Activated naive CD8-positive, alpha-beta T cell treated with anti-CD3 and anti-CD28 coated beads, Interleukin-2, amount 50 U/mL, for 16 hours (primary cell): ENCODE measurements around the gene ECE2.

Experiments
- DNase-seq: peaks from one replicate; pipeline ENCODE4 v3.0.0-alpha.2; 2020; ENCODE audit warnings: low read depth, low spot score

ECE2 gene

DNA sequence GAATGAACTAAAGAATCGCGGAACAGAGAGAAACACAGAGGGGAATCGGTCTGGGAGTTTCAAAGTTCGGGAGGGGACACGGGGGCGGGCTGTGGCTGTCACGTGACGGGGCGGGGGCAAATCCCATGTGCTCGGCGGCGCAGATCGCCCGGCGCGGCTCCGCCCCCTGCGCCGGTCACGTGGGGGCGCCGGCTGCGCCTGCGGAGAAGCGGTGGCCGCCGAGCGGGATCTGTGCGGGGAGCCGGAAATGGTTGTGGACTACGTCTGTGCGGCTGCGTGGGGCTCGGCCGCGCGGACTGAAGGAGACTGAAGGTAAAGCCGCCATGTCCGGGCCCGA is 38.5 kb downstream of the ECE2 start, which contains the start of gene EIF4G1:
Gene EIF4G1 (plus strand): TSS at position 244 of the 337 bp plus-strand sequence. CDS start 1,191 bp downstream, outside the sequence.
- DNase-seq, result peak; percentile 86

DNA sequence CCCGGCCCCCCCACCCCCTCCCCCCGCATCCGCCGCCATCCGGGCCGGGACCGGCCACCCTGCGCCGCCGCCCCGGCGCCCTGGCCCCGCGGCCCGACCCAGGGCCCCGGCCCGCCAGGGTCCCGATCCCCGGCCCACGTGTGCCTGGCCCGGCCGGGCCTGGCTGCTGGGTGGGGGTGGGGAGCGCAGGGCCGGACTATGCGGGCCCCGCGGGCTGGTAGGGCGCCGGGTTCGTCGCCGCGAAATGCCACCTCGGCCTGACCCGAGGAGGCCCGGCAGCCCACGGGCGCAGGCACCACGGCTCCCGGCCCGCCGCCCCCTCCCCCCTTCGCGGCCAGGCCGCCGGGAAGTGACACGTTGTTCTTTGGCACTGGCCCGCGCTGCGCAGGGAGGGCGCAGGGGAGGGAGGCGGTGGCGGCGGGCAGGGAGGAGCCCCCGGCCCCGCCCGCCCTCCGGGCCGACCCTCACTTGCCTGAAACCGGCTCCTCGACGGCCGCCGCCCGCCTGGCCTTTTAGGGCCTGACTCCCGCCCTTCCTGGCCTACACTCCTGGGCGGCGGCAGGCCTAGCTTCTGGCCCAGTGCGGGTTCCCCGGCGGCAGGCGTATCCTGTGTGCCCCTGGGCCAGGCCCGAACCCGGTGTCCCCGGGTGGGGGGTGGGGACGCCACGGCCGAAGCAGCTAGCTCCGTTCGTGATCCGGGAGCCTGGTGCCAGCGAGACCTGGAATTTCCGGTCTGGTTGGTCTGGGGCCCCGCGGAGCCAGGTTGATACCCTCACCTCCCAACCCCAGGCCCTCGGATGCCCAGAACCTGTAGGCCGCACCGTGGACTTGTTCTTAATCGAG is 39.1 kb downstream of the ECE2 start:
- DNase-seq, result peak; percentile 44

DNA sequence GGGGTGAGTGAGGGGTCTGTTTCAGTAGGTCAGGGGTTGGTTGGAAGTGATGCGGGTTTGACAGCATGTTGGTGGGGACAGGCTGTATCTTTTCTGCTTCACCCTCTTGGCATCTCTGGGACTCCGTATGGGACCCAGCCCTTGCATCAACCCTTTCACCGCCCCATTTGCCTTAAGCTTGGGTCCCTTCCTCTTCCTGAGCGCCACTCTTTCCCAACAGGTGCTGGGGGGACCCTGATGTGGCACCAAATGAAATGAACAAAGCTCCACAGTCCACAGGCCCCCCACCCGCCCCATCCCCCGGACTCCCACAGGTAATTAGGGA is 39.7 kb downstream of the ECE2 start:
- no peak for DNase-seq

DNA sequence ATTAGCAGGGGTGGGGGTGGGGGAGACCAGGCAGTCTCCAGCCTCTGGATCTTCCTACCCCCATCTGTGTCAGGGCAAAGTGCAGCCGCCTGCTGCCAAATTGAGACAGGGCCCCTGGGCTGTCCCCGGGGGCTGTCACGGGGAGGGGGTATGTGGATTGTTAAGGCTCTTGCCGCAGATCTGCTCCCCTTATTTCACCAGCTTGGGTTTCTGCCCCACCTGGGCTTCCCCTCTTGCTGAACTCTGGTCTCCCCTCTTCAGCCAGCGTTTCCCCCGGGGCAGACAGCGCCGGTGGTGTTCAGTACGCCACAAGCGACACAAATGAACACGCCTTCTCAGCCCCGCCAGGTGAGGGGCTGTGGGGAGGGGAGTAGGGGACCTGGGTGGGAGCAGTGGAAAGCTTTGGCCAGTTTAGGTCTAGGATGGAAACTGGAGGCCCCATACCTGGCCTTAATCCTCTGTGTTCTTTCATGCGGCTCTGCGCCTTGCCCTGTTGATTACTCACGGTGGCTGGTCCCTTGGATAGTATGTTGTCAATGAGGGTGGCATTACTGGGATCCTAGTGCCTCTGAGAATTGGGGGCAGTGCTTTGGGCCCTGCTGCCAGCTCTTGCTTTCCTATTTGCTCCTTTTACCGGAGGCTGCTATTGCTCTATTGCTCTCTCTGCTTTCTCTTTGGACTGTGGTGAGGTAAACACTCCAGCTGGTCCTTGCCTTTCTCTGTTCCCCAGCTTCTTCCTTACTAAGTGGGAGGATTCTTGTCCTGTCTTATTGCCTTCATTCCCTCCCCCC is 40.2 kb downstream of the ECE2 start:
- DNase-seq, result no peak

DNA sequence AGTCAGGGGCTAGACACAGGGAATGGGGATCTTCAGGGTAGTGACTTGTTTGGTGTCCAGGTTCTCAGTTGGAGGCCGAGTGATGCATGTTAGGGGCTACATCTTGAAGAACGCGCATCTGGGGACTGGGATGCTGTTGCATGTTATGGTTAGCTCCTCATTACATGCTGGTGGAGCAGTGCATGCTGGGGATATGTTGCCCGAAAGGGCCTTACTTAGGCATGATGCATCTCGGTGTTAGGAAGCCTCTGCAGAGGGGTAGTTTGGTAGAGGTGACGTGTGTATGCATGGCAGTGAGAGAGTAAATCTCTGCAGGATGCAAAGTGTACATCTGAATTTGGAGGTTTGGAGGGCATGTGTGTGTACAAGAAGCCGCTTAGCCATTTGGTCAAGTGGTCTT is 41.0 kb downstream of the ECE2 start:
- no peak for DNase-seq

DNA sequence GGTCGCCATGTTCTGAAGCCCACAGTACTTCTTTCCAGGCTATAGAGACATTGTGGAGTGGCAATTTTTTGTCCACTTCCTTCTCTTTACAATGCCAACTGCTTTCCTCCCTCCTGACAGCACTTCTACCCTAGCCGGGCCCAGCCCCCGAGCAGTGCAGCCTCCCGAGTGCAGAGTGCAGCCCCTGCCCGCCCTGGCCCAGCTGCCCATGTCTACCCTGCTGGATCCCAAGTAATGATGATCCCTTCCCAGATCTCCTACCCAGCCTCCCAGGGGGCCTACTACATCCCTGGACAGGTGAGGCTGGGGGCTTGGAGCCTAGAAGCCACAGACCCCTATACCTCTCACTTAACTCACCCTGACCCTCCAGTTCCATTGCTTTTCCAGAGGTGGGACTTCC is 41.4 kb downstream of the ECE2 start:
- DNase-seq, result no peak

DNA sequence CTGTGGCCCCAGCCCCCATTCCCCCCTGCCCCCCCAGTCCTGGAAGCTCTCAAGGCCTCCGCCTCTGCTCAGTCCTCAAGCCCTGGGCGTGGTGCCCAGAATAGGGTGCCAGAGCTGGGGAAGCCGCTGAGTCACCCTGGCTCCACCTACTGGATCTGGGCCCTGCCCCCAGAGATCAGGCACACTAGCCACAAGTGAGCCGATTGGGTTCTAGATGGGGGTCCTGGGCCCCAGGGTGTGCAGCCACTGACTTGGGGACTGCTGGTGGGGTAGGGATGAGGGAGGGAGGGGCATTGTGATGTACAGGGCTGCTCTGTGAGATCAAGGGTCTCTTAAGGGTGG is 44.3 kb downstream of the ECE2 start:
- peak; percentile 11 for DNase-seq

DNA sequence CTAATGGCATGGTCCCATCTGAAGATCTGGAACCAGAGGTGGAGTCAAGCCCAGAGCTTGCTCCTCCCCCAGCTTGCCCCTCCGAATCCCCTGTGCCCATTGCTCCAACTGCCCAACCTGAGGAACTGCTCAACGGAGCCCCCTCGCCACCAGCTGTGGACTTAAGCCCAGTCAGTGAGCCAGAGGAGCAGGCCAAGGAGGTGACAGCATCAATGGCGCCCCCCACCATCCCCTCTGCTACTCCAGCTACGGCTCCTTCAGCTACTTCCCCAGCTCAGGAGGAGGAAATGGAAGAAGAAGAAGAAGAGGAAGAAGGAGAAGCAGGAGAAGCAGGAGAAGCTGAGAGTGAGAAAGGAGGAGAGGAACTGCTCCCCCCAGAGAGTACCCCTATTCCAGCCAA is 45.8 kb downstream of the ECE2 start:
- DNase-seq, result no peak

DNA sequence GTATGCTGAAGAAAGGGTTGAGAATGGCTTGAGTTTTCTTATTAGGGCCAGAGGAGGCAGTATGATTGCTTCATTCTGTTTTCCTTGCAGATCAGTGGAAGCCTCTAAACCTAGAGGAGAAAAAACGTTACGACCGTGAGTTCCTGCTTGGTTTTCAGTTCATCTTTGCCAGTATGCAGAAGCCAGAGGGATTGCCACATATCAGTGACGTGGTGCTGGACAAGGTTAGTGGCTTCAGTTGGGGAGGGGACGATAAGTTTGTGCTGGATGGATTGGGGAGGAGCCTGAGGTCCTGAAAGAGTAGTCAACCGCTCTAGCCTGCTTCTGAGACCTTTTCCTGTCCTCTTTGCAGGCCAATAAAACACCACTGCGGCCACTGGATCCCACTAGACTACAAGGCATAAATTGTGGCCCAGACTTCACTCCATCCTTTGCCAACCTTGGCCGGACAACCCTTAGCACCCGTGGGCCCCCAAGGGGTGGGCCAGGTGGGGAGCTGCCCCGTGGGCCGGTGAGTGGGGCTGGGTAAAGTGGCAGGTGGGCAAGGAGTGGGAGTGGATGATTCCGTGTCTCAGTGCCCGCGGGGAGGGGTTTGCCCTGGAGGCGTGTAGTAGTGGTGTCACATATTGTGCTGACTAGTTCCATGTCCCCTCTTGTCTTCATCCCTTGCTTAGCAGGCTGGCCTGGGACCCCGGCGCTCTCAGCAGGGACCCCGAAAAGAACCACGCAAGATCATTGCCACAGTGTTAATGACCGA is 47.1 kb downstream of the ECE2 start:
- no peak for DNase-seq

DNA sequence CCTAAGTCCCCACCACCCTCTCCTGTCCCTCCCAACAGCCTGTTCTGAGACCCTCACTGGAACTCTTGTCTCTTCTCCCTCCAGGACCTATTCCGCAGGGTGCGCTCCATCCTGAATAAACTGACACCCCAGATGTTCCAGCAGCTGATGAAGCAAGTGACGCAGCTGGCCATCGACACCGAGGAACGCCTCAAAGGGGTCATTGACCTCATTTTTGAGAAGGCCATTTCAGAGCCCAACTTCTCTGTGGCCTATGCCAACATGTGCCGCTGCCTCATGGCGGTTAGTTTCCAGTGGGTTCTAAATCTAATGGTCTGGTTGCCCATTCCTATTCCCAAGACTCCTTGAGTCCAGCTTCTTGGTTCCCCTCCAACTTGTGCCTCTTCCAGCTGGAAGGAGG is 47.9 kb downstream of the ECE2 start:
- no peak for DNase-seq

DNA sequence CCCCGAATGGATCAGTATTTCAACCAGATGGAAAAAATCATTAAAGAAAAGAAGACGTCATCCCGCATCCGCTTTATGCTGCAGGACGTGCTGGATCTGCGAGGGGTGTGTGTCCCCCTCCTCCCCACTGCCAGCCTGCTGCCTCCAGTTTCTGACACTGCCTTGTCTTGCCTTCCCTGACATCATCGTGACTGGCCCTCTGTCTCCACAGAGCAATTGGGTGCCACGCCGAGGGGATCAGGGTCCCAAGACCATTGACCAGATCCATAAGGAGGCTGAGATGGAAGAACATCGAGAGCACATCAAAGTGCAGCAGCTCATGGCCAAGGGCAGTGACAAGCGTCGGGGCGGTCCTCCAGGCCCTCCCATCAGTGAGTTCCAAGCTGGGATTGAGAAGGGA is 49.4 kb downstream of the ECE2 start:
- no peak for DNase-seq

DNA sequence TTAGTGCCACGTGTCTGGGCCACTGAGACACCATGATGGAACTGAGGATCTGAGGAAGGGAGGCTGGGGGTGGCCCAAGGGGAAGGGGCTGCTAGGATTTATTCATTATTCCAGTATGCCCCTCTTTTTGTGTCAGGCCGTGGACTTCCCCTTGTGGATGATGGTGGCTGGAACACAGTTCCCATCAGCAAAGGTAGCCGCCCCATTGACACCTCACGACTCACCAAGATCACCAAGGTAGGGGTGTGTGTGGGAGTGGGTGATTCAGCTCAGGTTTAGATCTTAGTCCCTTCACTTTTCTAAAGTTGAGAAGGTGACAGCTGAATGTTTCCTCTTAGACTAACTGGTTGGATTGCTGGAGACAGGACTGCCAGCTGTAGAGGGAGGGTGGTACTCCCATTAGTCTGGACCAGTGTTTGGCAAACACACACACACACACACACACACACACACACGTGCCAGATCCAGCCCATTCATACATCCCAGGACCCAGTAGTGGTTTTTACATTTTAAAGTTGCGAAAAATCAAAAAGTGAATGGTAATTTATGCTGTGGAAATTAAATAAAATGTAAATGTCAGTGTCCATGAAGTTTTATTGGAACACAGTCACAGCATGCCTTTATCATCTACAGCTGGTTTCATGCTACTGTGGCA is 50.0 kb downstream of the ECE2 start:
- no peak for DNase-seq

DNA sequence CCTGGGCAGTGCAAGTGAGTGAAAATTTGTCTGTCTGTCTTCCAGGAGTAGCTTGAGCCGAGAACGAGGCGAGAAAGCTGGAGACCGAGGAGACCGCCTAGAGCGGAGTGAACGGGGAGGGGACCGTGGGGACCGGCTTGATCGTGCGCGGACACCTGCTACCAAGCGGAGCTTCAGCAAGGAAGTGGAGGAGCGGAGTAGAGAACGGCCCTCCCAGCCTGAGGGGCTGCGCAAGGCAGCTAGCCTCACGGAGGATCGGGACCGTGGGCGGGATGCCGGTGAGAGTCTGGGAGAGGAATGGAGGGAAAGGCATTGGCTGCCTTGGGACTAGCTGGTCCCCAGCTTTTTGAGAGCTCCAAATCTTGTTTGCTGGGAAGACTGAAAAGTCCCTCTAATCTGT is 51.3 kb downstream of the ECE2 start:
- no peak for DNase-seq

DNA sequence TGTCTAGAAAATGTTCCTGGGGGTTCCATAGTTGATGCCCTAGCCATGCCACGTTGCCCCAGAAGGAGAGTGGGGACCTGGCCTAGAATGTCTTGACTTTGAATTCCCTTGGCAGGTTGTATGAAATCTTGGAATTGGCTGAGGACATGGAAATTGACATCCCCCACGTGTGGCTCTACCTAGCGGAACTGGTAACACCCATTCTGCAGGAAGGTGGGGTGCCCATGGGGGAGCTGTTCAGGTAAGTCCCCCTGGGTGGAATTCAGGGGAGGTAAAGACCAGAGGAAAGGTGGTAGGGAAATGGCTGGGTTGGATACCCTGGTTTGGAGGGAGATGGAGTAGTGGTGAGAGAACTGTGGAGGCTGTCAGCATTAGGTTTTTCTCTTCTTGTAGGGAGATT is 52.7 kb downstream of the ECE2 start:
- no peak for DNase-seq

DNA sequence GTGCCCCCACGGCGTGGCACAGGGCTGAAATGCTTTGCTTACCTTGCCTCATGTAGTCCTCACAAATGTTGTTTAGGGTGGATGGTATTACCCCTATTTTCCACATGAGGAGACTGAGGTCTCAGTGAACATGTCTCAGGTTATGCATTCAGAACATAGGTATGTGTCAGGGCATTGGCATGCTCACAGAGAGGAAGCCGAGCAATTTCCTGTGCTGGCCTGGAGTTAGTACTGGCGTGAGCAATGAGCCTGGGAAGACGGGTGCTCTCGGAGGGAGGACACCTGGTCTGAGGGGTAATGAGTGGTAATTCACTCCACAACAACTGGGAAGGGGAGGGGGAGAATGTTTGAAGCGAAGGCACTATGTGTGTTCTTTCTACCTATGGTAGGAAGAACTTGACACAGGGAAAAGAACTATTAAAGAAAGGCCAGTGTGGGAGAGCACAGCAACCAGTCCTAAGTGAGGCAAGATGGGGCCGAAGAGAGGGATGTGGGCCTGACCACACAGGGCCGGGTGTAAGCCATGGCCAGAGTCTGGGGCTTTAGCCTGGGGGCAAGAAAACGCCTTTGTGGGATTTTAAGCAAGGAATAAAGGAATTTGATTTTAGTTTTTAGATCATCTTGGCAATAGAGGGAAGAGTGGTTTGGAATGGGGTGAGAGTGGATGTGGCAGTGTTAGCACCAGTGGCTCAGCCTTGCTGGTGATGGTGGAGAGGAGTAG is 56.7 kb downstream of the ECE2 start:
- no peak for DNase-seq

DNA sequence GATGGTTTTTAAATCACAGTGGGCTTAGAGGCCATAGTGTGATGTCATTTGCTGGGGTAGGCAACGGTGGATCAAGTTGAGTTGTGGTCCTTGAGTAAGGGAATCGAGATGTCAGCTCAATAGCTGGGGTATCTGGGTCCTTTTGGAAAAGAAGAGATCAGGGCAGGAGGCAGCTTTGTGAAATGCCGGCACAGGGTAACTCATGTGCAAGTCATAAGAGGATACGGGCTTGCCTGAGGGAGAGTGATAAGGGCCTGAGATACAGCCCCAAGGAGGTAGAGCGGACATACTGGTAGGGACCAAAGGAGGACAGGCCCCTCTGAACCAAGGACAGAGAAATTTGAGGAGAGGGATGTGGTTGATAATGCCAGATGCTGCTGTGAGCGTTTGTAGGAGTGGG is 57.4 kb downstream of the ECE2 start:
- no peak for DNase-seq

DNA sequence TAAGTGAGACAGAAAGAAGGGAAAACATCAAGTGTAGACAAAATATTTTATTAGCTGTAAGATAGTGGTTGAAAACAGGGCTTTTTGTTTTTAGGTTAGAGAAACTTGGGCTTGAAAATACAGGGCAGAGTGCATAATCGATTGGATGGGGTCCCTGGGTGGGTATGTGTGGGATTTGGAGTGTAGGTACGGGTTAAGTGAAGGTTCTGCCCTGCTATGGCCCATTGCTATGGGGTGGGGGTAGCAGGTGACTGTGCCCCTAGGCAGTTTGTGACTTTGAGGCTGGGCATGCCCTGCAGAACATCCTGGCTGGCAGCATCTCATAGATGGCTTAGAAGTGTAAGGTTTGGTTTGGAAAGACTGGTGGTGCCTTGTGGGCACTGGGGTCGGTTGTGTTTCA is 57.9 kb downstream of the ECE2 start:
- no peak for DNase-seq

DNA sequence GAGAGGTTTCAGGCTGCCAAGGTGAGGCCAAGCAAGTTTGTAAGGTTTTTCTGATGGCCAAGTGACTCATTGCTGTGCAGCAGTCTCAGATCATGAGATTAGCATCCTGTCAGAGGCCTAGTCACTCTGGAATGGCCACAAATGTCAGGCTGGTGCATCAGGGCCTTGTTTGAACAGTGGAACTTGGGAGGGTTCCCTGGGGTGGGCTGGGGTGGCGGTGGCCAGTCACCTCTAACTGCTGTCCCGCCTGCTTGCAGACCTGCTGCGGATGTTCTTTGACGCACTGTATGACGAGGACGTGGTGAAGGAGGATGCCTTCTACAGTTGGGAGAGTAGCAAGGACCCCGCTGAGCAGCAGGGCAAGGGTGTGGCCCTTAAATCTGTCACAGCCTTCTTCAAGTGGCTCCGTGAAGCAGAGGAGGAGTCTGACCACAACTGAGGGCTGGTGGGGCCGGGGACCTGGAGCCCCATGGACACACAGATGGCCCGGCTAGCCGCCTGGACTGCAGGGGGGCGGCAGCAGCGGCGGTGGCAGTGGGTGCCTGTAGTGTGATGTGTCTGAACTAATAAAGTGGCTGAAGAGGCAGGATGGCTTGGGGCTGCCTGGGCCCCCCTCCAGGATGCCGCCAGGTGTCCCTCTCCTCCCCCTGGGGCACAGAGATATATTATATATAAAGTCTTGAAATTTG is 58.8 kb downstream of the ECE2 start:
- peak; percentile 3 for DNase-seq

DNA sequence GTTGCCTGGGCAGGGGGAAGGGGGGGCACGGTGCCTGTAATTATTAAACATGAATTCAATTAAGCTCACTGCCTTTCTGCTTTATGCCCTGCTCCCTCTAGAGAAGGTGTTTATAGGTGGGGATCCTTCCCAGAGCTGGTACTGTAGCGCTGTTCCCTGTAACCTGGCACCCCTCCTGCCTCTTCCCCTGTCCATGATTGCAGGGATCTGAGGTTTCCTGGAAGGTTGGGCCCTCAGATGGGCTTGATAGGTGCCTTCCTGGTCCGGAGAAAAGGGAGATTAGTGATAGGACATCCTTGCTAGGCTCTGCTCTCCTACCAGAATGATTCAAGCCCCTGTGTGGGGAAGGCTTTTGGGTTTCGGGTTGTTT is 59.5 kb downstream of the ECE2 start:
- DNase-seq, result no peak

DNA sequence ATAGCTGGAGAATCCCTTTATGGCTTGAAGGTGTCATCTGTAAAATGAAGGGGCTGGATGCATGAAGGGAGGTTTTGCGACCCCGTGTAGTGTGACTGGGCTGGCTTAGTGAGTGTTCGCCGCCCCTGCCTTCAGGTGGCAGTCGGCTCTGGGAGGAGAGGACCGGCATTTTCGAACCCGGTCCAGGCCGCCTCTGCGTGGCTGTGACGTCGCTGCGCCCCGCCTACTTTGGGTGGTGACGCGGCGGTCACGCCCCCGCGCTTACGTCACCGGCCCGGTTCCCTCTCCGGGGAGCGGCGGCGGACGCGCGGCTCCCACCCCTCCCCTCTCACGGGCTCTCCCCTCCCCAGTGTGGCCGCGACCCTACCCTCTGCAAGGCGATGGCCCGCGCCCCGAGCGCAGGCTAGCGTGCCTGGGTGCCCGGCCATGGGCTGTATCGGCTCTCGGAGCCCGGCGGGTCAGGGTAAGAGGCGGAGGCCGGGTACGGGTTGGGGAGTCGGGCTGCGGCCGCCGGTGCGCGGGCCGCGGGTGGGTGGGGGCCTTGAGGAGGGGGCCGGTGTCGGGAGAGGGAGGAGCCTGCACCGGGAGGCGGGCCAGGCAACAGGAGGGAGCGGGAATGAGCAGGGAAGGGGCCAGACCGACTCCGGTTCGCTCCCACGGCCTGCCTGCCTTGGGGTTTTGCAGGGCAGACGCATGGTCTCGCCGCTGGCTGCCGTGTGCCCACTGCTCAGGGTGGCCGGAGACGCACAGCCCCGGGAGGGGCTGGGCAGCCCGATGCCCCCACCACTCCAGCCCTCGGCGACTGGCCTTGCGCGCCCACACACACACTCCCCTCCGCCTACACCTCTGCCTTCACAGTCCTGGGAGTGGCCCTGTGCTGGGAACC is 60.1 kb downstream of the ECE2 start:
- DNase-seq, result peak; percentile 73
